ENCODE data around the gene EBF3. TPM values are rescaled to one million over a fixed set of nuclear protein-coding genes. Genes with fewer than 3 reads are reported as not detected.

The EBF3 gene
- total RNA-seq, 1 donor from 2014 or later, result 1.8 TPM

- no peak for DNase-seq (ENCODE audit: low spot score)
These were observed 51.7 kb downstream of the EBF3 start for GRCh38 chr10:129912166-129912917.

GRCh38 chr10:129911451-129912165, 52.5 kb downstream of the EBF3 start:
- DNase-seq (ENCODE audit: low spot score), result no peak

DNA sequence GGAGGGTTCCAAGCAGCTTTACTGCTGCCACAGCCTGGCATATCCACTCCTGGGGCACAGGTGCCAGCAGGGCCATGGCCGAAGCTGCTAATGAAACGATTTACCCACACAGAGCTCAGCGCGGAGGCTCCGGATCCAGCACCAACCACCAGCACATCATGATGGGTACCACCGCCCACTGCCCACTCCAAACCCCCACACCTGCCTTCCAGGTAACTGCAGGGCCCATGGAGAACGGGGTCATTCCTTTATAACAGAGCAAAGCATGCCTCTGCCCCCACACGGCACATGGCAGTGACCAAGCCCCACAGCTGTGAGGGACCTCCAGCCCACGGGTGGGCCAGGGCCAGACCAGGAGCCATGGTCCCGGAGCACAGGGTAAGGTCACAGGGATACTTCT, 53.2 kb downstream of the EBF3 start:
- no peak for DNase-seq (ENCODE audit: low spot score)

GRCh38 chr10:129909531-129910256, 54.4 kb downstream of the EBF3 start:
- DNase-seq (ENCODE audit: low spot score), result no peak

DNA sequence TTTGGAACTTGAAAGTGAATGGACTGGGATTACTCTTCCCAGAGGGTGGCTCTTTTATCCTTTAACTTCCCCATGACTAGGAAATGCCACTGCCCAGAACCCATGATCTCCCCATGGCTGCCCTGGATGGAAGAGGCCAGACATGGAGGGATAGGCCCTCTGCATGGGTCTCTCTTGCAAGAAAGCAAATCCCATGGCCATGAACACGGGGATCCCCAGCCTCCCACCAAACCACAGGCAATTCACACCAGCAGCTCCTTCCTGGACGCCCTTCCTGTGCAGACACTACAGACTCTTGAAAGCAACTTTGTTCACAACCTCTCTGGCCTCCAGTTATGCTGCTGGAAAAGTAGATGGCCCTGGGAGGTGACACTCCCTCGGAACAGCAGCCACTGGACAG, 55.0 kb downstream of the EBF3 start:
- DNase-seq (ENCODE audit: low spot score), result no peak

DNA sequence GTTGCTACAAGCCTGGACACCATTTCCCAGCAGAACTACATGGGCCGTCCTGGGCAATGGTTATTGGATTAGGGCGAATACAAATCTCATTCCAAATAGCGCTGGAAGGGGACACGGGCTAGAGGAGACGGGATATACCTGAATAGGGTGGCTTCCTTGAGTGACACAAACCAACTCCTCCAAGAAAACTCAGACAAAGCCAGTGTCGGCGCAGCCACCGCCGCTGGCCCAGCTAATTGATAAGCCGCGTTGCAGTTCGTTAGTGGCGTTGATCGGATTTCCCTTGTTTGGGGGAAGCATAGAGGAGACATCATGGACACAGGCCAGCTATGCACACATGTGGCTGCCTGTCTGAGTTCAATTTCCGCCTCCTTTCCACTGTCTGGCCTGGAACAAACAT, 55.7 kb downstream of the EBF3 start:
- DNase-seq (ENCODE audit: low spot score), result no peak

GRCh38 chr10:129905553-129905952, 58.5 kb downstream of the EBF3 start:
- DNase-seq (ENCODE audit: low spot score), result no peak

DNA sequence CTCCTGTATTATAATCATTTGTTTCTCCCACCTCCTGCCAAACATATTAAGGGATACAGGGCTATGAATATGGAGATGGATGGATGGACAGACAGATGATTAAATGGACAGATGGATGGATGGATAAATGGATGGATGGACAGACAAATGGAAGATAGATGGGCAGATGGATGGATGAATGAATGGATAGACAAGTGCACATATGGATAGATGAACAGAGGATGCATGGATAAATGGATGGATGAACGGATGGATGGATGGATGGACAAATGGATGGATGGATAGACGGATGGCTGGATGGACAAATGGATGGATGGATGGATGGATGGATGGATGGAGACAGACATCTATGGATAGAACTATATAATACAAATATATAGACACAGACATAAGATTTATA, 59.8 kb downstream of the EBF3 start:
- no peak for DNase-seq (ENCODE audit: low spot score)

- DNase-seq (ENCODE audit: low spot score), result no peak
These were observed 62.6 kb downstream of the EBF3 start for GRCh38 chr10:129901389-129902006.

DNA sequence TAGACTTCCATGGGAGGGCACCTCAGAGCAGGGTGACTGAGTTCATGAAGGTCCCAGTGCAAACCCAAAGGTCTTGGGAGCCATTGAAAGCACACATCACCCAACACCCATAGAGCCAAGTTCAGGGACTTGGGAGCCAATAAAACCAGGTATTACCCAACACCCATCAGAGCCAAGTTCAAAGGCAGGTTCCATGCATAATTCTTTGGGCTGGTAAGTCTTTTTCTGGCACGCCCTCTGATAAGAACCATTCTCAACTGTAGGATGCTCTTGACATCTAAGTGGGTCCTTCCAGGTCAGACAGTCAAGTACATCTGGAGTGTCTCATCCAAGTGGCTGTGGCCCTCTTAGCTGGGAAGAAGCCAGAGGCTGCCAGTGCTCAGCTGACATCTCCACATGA, 63.2 kb downstream of the EBF3 start:
- no peak for DNase-seq (ENCODE audit: low spot score)

- DNase-seq (ENCODE audit: low spot score), result no peak
These were observed 64.6 kb downstream of the EBF3 start for GRCh38 chr10:129899276-129900130.

- no peak for DNase-seq (ENCODE audit: low spot score)
These were observed 65.3 kb downstream of the EBF3 start for GRCh38 chr10:129898706-129899268.

- no peak for DNase-seq (ENCODE audit: low spot score)
These were observed 66.0 kb downstream of the EBF3 start for GRCh38 chr10:129897871-129898626.

DNA sequence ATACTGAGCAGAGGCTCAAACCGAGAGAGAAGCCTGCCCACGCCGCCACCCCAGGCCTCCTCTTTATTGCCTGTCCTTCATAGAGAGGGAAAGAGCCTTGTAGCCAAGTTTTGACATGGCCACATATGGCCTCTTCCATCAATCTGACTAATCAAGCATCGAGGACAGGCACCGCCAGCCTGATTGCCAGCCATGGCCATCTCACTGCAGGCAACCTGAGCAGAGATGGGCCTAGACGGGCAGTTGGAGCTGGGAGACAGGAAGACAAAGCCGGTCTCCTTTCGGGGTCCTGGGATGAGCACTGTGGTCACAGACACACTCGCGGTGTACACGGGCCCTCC, 67.2 kb downstream of the EBF3 start:
- DNase-seq (ENCODE audit: low spot score), result no peak

- no peak for DNase-seq (ENCODE audit: low spot score)
These were observed 67.8 kb downstream of the EBF3 start for GRCh38 chr10:129896136-129896859.

- DNase-seq (ENCODE audit: low spot score), result no peak
These were observed 68.3 kb downstream of the EBF3 start for GRCh38 chr10:129895811-129896135.

DNA sequence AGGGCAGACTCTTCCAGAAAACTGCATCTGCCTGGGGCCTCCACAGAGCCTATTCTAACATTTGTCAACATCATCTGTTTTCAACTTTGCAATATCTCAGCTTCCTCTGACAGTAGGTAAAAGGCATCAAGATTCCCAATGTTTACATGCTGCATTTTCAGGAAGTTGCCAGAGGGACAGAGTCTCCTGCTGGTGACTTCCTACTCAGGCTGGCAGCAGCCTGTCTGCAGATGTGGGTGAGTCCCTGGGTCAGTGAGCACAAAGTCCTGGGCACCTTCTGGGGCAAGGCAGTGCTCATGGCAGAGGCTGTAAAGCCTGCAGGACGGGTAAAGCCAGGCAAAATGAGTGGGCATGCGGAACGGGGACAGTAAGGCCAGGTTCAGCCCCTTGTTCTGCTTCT, 69.4 kb downstream of the EBF3 start:
- DNase-seq (ENCODE audit: low spot score), result no peak

DNA sequence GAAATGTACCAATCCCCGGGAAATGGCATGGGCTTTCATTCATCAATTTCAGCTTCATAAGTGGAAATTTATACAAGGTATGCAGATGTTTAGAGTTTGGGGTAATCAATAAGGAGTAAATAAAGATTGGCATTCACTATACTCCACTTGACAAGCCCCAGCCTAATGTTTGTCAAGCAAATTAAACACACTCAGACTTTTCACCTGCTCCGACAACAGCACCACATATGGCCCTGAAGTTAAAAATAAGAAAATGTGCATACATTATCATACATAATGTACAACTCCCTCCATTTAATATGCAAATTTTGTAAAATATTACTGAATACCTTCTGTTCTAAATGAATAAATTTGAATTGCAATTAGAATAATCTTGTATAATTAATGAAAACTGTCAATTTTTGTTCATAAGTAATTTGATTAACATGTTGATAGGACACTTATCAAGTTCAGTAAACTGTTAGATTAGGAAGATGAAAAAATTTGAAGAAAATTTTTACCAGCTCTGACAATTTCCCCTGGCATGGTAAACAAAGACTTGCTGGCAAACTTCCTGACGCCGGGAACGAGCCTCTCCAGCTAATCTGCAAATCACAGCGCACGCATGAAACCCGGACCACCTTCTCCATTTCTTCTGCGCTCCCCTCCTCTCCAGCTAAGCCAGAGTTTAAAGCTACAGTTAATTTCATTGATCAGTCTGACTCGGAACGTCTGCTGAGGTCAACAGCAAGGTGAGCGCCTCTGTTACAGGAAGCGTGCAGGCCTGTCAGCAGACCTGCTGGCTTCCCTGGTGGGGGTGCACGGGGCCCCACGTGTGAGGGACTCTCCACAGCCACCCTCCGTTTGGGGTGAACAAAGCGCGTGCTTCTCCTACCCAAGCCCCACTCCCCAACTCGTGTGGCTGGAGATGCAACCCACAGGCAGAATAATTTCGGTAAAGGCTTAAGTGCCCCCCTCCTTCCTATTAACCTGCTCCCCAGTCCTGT, 70.7 kb downstream of the EBF3 start:
- no peak for DNase-seq (ENCODE audit: low spot score)

All from mucosa of gallbladder (tissue), 1 donor.